SK-N-SH treated with all-trans-retinoic acid at 6 μM for 48 hours (cell line): ENCODE results near the gene GPC6.

Source experiments
- ATAC-seq: fragments of 200-7000 bp; cut with Tn5 transposase; 3 replicates; pipeline ENCODE4 v1.9.1; 2020; ENCODE audit warnings: mild to moderate bottlenecking, moderate library complexity
- ARNTL ChIP-seq: fragments of 450-650 bp; formaldehyde crosslinking; IDR thresholded peaks from 2 replicates; pipeline ENCODE4 v1.5.0; 2020; ENCODE audit warnings: low read depth, mild to moderate bottlenecking, moderate library complexity, borderline replicate concordance
- BACH2 ChIP-seq: fragments of 250-450 bp; sonication (Bioruptor Pico); IDR thresholded peaks from 2 replicates; pipeline ENCODE4 v1.9.0; 2021; ENCODE audit warnings: mild to moderate bottlenecking, borderline replicate concordance
- CSDC2 ChIP-seq: fragments of 250-450 bp; sonication (Bioruptor Pico); IDR thresholded peaks from 2 replicates; pipeline ENCODE4 v1.5.0; 2020; ENCODE audit warnings: mild to moderate bottlenecking, moderate library complexity
- ESRRG ChIP-seq: fragments of 250-450 bp; sonication (Bioruptor Pico); IDR thresholded peaks from 2 replicates; pipeline ENCODE4 v1.6.1; 2021; ENCODE audit warnings: mild to moderate bottlenecking
- GLIS3 ChIP-seq: fragments of 250-450 bp; sonication (Bioruptor Pico); IDR thresholded peaks from 2 replicates; pipeline ENCODE4 v1.5.0; 2020; ENCODE audit warnings: mild to moderate bottlenecking, moderate library complexity
- ISL1 ChIP-seq: fragments of 250-450 bp; sonication (Bioruptor Pico); IDR thresholded peaks from 2 replicates; pipeline ENCODE4 v2.1.2; 2022; ENCODE audit warnings: mild to moderate bottlenecking, moderate library complexity
- OSR1 ChIP-seq: fragments of 250-450 bp; sonication (Bioruptor Pico); IDR thresholded peaks from 2 replicates; pipeline ENCODE4 v1.8.0; 2022; ENCODE audit warnings: moderate library complexity, mild to moderate bottlenecking, inconsistent platforms
- PPARA ChIP-seq: fragments of 250-450 bp; sonication (Bioruptor Pico); IDR thresholded peaks from 2 replicates; pipeline ENCODE4 v1.5.0; 2020; ENCODE audit warnings: mild to moderate bottlenecking, borderline replicate concordance
- RARB ChIP-seq: fragments of 250-450 bp; sonication (Bioruptor Pico); IDR thresholded peaks from 2 replicates; pipeline ENCODE4 v1.8.0; 2021; ENCODE audit warnings: mild to moderate bottlenecking, moderate library complexity
- SNAI2 ChIP-seq: fragments of 250-450 bp; sonication (Bioruptor Pico); IDR thresholded peaks from 2 replicates; pipeline ENCODE4 v1.5.0; 2020; ENCODE audit warnings: mild to moderate bottlenecking, moderate library complexity
- TCF4 ChIP-seq: fragments of 250-450 bp; sonication (Bioruptor Pico); IDR thresholded peaks from 2 replicates; pipeline ENCODE4 v1.8.0; 2021; ENCODE audit warnings: mild to moderate bottlenecking, moderate library complexity, borderline replicate concordance
- TOX ChIP-seq: fragments of 250-450 bp; sonication (Bioruptor Pico); IDR thresholded peaks from 2 replicates; pipeline ENCODE4 v1.8.0; 2021; ENCODE audit warnings: mild to moderate bottlenecking, moderate library complexity, borderline replicate concordance
- ZC3H10 ChIP-seq: fragments of 250-450 bp; sonication (Bioruptor Pico); IDR thresholded peaks from 2 replicates; pipeline ENCODE4 v1.5.1; 2021; ENCODE audit warnings: mild to moderate bottlenecking, moderate library complexity
- ZFP3 ChIP-seq: fragments of 250-450 bp; sonication (Bioruptor Pico); IDR thresholded peaks from 2 replicates; pipeline ENCODE4 v1.5.0; 2020; ENCODE audit warnings: mild to moderate bottlenecking, moderate library complexity
- ZFP30 ChIP-seq: fragments of 450-650 bp; formaldehyde crosslinking; IDR thresholded peaks from 2 replicates; pipeline ENCODE4 v1.5.0; 2022; ENCODE audit warnings: mild to moderate bottlenecking, moderate library complexity
- ZNF565 ChIP-seq: fragments of 450-650 bp; formaldehyde crosslinking; conservative IDR thresholded peaks from 2 replicates; pipeline ENCODE4 v1.5.0; 2020; ENCODE audit warnings: low read depth, mild to moderate bottlenecking, moderate library complexity
- ZNF70 ChIP-seq: fragments of 450-650 bp; formaldehyde crosslinking; IDR thresholded peaks from 2 replicates; pipeline ENCODE4 v1.5.0; 2020; ENCODE audit warnings: mild to moderate bottlenecking, moderate library complexity
- ZNF8 ChIP-seq: fragments of 450-650 bp; formaldehyde crosslinking; IDR thresholded peaks from 2 replicates; pipeline ENCODE4 v1.5.0; 2020; ENCODE audit warnings: mild to moderate bottlenecking, moderate library complexity
- TF ChIP-seq, protein P1 (sequence below): fragments of 250-450 bp; sonication (Bioruptor Pico); IDR thresholded peaks from 2 replicates; pipeline ENCODE4 v1.5.1; 2021; ENCODE audit warnings: mild to moderate bottlenecking, moderate library complexity
- TF ChIP-seq, protein P2 (sequence below): fragments of 250-450 bp; sonication (Bioruptor Pico); IDR thresholded peaks from 2 replicates; pipeline ENCODE4 v1.8.0; 2021; ENCODE audit warnings: low read depth, mild to moderate bottlenecking, moderate library complexity, borderline replicate concordance
- TF ChIP-seq, protein P3 (sequence below): fragments of 250-450 bp; sonication (Bioruptor Pico); IDR thresholded peaks from 2 replicates; pipeline ENCODE4 v1.8.0; 2020; ENCODE audit warnings: mild to moderate bottlenecking, moderate library complexity, borderline replicate concordance
- TF ChIP-seq, protein P4 (sequence below): fragments of 250-450 bp; sonication (Bioruptor Pico); IDR thresholded peaks from 2 replicates; pipeline ENCODE4 v1.5.1; 2020; ENCODE audit warnings: low read depth, mild to moderate bottlenecking, moderate library complexity

GPC6 gene

DNA sequence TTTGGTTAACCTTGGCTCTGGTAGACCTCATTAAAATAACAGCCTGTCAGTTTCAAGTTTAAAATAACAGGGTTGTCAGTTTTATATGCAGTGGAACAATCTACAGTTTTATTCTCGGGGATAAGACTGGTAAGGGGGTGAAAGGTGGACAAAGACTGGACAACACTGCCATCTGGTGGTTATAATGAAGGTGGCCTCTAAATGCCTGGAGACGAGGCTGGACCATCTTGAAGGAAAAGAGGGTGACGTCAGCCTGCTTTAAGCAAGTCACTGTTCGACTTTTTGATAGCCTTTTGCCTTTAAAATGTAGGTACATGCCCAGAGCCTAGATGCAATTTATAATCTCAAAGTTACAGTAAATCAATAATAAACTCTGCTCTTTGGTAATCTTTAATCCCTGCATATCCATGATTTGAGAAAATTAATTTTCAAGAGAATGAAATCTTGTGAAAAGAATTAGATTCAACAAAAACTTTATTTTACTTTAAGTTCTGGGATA, 1135.9 kb downstream of the GPC6 start:
- TF ChIP-seq SNAI2 (CRISPR knock-in tag) (no peak), ZNF8 (CRISPR knock-in tag) (no peak), TCF4 (CRISPR knock-in tag) (no peak), TOX (CRISPR knock-in tag) (no peak), ZC3H10 (CRISPR knock-in tag) (no peak), ZNF70 (no peak)
- TF ChIP-seq, protein P1, sequence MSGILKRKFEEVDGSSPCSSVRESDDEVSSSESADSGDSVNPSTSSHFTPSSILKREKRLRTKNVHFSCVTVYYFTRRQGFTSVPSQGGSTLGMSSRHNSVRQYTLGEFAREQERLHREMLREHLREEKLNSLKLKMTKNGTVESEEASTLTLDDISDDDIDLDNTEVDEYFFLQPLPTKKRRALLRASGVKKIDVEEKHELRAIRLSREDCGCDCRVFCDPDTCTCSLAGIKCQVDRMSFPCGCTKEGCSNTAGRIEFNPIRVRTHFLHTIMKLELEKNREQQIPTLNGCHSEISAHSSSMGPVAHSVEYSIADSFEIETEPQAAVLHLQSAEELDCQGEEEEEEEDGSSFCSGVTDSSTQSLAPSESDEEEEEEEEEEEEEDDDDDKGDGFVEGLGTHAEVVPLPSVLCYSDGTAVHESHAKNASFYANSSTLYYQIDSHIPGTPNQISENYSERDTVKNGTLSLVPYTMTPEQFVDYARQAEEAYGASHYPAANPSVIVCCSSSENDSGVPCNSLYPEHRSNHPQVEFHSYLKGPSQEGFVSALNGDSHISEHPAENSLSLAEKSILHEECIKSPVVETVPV (CRISPR knock-in tag) = no peak
- ATAC-seq = peak; percentile 100

DNA sequence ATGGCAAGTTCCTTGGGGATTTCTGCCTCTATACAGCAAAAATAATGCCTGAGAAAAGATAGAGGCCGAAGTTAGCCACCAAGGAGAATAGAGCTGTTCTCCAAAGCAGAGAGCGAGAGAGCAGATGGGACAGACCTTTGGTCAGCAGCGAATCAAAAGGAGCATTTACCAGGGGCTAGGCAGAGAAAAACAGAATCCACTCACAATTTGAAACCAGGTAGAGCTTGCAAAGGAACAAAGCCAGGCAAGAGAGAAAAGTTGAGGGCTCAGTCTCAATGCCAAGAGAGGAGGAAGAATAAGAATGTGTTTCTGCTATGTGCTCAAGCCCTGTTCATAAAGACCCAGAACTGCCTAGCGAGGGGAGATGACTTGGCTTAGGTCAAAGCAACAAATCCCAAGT, 1140.1 kb downstream of the GPC6 start:
- TF ChIP-seq TOX (CRISPR knock-in tag) (no peak), RARB (CRISPR knock-in tag) (no peak), PPARA (CRISPR knock-in tag) (no peak), ZFP3 (no peak), ZFP30 (no peak), BACH2 (CRISPR knock-in tag) (no peak), ISL1 (CRISPR knock-in tag) (no peak), GLIS3 (CRISPR knock-in tag) (no peak), CSDC2 (CRISPR knock-in tag) (no peak), TCF4 (CRISPR knock-in tag) (no peak), ARNTL (no peak), OSR1 (CRISPR knock-in tag) (no peak), ZNF565 (CRISPR knock-in tag) (no peak), ZNF70 (no peak), SNAI2 (CRISPR knock-in tag) (no peak), ZC3H10 (CRISPR knock-in tag) (no peak), ZNF8 (CRISPR knock-in tag) (no peak)
- TF ChIP-seq, protein P2, sequence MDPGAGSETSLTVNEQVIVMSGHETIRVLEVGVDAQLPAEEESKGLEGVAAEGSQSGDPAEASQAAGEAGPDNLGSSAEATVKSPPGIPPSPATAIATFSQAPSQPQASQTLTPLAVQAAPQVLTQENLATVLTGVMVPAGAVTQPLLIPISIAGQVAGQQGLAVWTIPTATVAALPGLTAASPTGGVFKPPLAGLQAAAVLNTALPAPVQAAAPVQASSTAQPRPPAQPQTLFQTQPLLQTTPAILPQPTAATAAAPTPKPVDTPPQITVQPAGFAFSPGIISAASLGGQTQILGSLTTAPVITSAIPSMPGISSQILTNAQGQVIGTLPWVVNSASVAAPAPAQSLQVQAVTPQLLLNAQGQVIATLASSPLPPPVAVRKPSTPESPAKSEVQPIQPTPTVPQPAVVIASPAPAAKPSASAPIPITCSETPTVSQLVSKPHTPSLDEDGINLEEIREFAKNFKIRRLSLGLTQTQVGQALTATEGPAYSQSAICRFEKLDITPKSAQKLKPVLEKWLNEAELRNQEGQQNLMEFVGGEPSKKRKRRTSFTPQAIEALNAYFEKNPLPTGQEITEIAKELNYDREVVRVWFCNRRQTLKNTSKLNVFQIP (CRISPR knock-in tag) = no peak
- TF ChIP-seq, protein P3, sequence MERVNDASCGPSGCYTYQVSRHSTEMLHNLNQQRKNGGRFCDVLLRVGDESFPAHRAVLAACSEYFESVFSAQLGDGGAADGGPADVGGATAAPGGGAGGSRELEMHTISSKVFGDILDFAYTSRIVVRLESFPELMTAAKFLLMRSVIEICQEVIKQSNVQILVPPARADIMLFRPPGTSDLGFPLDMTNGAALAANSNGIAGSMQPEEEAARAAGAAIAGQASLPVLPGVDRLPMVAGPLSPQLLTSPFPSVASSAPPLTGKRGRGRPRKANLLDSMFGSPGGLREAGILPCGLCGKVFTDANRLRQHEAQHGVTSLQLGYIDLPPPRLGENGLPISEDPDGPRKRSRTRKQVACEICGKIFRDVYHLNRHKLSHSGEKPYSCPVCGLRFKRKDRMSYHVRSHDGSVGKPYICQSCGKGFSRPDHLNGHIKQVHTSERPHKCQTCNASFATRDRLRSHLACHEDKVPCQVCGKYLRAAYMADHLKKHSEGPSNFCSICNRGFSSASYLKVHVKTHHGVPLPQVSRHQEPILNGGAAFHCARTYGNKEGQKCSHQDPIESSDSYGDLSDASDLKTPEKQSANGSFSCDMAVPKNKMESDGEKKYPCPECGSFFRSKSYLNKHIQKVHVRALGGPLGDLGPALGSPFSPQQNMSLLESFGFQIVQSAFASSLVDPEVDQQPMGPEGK (CRISPR knock-in tag) = no peak
- TF ChIP-seq, protein P4, sequence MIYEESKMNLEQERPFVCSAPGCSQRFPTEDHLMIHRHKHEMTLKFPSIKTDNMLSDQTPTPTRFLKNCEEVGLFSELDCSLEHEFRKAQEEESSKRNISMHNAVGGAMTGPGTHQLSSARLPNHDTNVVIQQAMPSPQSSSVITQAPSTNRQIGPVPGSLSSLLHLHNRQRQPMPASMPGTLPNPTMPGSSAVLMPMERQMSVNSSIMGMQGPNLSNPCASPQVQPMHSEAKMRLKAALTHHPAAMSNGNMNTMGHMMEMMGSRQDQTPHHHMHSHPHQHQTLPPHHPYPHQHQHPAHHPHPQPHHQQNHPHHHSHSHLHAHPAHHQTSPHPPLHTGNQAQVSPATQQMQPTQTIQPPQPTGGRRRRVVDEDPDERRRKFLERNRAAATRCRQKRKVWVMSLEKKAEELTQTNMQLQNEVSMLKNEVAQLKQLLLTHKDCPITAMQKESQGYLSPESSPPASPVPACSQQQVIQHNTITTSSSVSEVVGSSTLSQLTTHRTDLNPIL = no peak
- no peak for ATAC-seq

DNA sequence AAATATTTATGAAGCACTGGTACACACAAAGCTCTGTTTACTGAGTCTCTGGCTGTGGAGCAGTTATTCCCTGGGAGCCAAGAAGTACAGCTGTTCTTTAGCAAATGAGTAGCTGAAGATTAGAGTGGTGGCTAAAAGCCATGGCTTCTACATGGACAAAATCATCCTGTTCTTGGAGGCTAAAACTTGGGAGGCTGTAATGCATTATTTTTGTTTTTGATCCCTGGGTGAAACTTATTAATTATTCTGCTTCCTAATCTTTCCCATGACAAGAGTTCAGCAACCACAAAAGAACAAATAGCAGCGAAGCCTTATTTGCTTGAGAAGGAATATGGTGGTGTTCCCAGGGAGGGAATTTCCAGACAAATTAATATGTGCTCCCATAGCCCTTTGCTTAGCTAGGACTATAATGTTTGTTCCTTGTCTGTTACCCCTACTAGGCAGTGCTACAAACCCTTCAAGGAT, 1143.4 kb downstream of the GPC6 start:
- TF ChIP-seq ZC3H10 (CRISPR knock-in tag) (no peak), ZNF565 (CRISPR knock-in tag) (no peak)
- ATAC-seq = no peak

DNA sequence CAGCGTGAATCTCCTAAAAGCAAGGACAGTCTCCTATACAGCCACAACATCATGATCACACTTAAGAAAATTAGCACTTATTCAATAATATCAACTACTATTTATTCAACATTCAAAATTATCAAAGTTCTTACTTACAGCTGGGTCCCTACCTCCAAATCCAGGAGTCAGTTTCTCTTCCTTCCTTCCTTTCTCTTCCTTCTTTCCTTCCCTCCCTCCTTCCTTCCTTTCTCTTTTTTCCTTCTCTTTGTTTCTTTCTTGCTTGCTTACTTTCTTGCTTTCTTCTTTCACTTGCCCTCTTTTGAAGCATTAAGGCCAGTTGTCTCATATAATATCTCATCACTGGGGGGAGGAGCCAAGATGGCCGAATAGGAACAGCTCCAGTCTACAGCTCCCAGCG, 1145.2 kb downstream of the GPC6 start:
- no peak for ATAC-seq
- TF ChIP-seq RARB (CRISPR knock-in tag) (no peak), ZFP30 (no peak), PPARA (CRISPR knock-in tag) (no peak), SNAI2 (CRISPR knock-in tag) (no peak), ZNF70 (no peak), ISL1 (CRISPR knock-in tag) (no peak), OSR1 (CRISPR knock-in tag) (no peak), TCF4 (CRISPR knock-in tag) (no peak), ARNTL (no peak), BACH2 (CRISPR knock-in tag) (no peak), ZNF8 (CRISPR knock-in tag) (no peak), TOX (CRISPR knock-in tag) (no peak), ESRRG (CRISPR knock-in tag) (no peak), CSDC2 (CRISPR knock-in tag) (no peak), ZNF565 (CRISPR knock-in tag) (no peak)
- TF ChIP-seq, protein P1 (CRISPR knock-in tag) = no peak
- TF ChIP-seq, protein P4 = no peak
